PC-9 (cell line): ENCODE measurements around the gene PTPN1. TPM values are rescaled to one million over a fixed set of nuclear protein-coding genes. Genes with fewer than 3 reads are reported as not detected.

Experiments used
- BruUV-seq: library from RNA; stranded (reverse); fragments of 400-500 nt; replicated peaks from 2 replicates; lab custom pipeline; 2021; lab: Mats Ljungman, UMichigan
- CTCF ChIA-PET: fragments of 300-600 bp; sonication (Branson Sonifier 250); formaldehyde crosslinking; loops from one replicate; lab custom pipeline; 2022; ENCODE audit warnings: antibody characterized with exemption; lab: Charles Lee
- POLR2A ChIA-PET: fragments of 300-600 bp; sonication (Branson Sonifier 250); formaldehyde crosslinking; loops from one replicate; lab custom pipeline; 2022; ENCODE audit warnings: antibody characterized with exemption; ENCODE audit not compliant: unreplicated experiment; lab: Charles Lee
- DNase-seq, 2 experiments: peaks; one replicate each; pipeline versions ENCODE4 v3.0.0 to v3.0.0-alpha.2; 2015 to 2022; ENCODE audit warnings: mixed read lengths in 1 of 2
- H2AFZ ChIP-seq: fragments of 200-600 bp; sonication (generic); 2 replicates; pipeline ENCODE4 v1.8.1; 2017; ENCODE audit warnings: antibody characterized with exemption
- H3F3A ChIP-seq: fragments of 200-600 bp; sonication (generic); 2 replicates; pipeline ENCODE4 v1.8.1; 2017; ENCODE audit warnings: antibody characterized with exemption, mild to moderate bottlenecking, low read depth; ENCODE audit not compliant: insufficient read depth
- H3K27ac ChIP-seq: fragments of 200-600 bp; sonication (generic); 2 replicates; pipeline ENCODE4 v1.6.1; 2016; ENCODE audit warnings: mixed run types
- H3K27me3 ChIP-seq: fragments of 200-600 bp; sonication (generic); 2 replicates; pipeline ENCODE4 v1.6.1; 2016; ENCODE audit warnings: low read depth, mixed run types; ENCODE audit not compliant: insufficient read depth
- H3K36me3 ChIP-seq: fragments of 200-600 bp; sonication (generic); 2 replicates; pipeline ENCODE4 v1.6.1; 2016; ENCODE audit warnings: low read depth, mixed run types
- H3K4me1 ChIP-seq: fragments of 200-600 bp; sonication (generic); replicated peaks from 2 replicates; pipeline ENCODE4 v1.6.1; 2016; ENCODE audit warnings: mixed run types; ENCODE audit not compliant: insufficient read depth
- H3K4me2 ChIP-seq: fragments of 200-600 bp; sonication (generic); 2 replicates; pipeline ENCODE4 v1.6.1; 2017; ENCODE audit warnings: mixed run types
- H3K4me3 ChIP-seq: fragments of 200-600 bp; sonication (generic); 2 replicates; pipeline ENCODE4 v1.6.1; 2016; ENCODE audit warnings: mixed run types
- H3K79me2 ChIP-seq: fragments of 200-600 bp; sonication (generic); 2 replicates; pipeline ENCODE4 v1.6.1; 2017; ENCODE audit warnings: low read depth, mixed run types
- H3K9me2 ChIP-seq: fragments of 200-600 bp; sonication (generic); 2 replicates; pipeline ENCODE4 v1.8.1; 2017; ENCODE audit warnings: mild to moderate bottlenecking; ENCODE audit not compliant: insufficient read depth
- H3K9me3 ChIP-seq: fragments of 200-600 bp; sonication (generic); 2 replicates; pipeline ENCODE4 v1.8.1; 2016; ENCODE audit warnings: low read depth; ENCODE audit not compliant: insufficient read depth
- H4K20me1 ChIP-seq: fragments of 200-600 bp; sonication (generic); 2 replicates; pipeline ENCODE4 v1.8.1; 2017; ENCODE audit not compliant: insufficient read depth
- EZH2 ChIP-seq: fragments of 200-600 bp; sonication (generic); IDR thresholded peaks from 2 replicates; pipeline ENCODE4 v1.8.0; 2017; ENCODE audit warnings: antibody characterized with exemption, low read depth
- intact Hi-C: fragments of 100-400 bp; cut with micrococcal nuclease; formaldehyde crosslinking; loops from one replicate; pipeline ENCODE4 v1.10.0; 2022; ENCODE audit not compliant: unreplicated experiment
- total RNA-seq: library from RNA; stranded (reverse); gene quantifications from 2 replicates; pipeline ENCODE4 v1.2.3, GENCODE V29; 2021
- TF ChIP-seq, protein P1 (sequence below): fragments of 200-600 bp; sonication (generic); conservative IDR thresholded peaks from 2 replicates; pipeline ENCODE4 v1.6.1; 2017; ENCODE audit warnings: mixed run types, antibody characterized with exemption, mild to moderate bottlenecking, moderate library complexity

Gene PTPN1
- total RNA-seq, 1 experiment from 2014 or later: 59.8 TPM

DNA sequence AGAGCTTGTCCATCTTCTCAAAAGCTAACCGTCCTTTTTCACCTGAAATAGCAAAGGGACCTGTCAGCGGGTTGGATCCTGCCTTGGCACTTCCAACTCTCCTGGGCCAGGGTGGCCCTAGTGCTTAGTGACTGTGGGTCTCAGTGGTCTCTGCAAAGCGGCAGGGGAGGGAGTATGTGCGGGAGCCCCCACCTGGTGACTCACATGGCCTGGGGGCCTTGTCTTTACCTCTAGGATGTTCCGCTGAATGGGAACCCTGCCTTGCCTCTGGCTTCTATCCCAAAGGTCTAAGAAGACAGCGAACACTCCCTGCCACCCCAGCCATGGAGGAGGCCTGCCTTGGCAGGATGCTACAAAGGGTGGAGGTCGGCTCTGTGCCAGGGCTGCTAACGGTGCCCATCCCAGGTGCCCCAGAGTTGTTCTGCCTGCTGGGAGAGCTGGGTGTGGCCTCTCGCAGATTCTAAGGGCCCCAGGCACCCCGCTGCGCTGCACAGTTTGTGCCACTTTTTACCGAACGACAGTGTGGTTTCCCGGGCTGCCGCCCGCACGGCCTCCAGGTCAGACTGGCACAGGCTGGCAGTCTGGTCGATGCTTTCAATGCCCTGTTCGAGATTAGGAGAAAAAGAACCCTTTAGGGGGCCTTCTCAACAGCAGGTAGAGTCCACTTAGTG, 77.2 kb downstream of the PTPN1 start:
- CTCF ChIA-PET: interaction anchor here (0.5 to 0.7 kb wide), 2 partner anchors 10 to 230 kb away, joined by 3 read pairs; no protein-coding TSS in a partner anchor
- H3K9me3 ChIP-seq: no peaks in the 10 kb centered on the region
- no peak overlapping the region for H3K4me2 ChIP-seq
- peaks cover 1% of the 10 kb centered on the region; the same call in 1 of the 2 replicates for H3F3A ChIP-seq
- no peaks in the 10 kb centered on the region for H4K20me1 ChIP-seq
- BruUV-seq: no TSS peak
- no peak overlapping the region for H3K27ac ChIP-seq
- no peak overlapping the region for H2AFZ ChIP-seq
- H3K36me3 ChIP-seq: peaks cover 12% of the 10 kb centered on the region; the same call in 1 of the 2 replicates
- H3K9me2 ChIP-seq: no peaks in the 10 kb centered on the region
- peak in 1 of 2 experiments; percentile 65 for DNase-seq
- no peaks in the 10 kb centered on the region for H3K4me1 ChIP-seq
- H3K4me3 ChIP-seq: no peak overlapping the region
- H3K27me3 ChIP-seq: no peaks in the 10 kb centered on the region
- intact Hi-C loops: loop anchor here (5.0 kb wide), 1 partner anchor 155 kb away; no protein-coding TSS in a partner anchor
- TF ChIP-seq, protein P1, sequence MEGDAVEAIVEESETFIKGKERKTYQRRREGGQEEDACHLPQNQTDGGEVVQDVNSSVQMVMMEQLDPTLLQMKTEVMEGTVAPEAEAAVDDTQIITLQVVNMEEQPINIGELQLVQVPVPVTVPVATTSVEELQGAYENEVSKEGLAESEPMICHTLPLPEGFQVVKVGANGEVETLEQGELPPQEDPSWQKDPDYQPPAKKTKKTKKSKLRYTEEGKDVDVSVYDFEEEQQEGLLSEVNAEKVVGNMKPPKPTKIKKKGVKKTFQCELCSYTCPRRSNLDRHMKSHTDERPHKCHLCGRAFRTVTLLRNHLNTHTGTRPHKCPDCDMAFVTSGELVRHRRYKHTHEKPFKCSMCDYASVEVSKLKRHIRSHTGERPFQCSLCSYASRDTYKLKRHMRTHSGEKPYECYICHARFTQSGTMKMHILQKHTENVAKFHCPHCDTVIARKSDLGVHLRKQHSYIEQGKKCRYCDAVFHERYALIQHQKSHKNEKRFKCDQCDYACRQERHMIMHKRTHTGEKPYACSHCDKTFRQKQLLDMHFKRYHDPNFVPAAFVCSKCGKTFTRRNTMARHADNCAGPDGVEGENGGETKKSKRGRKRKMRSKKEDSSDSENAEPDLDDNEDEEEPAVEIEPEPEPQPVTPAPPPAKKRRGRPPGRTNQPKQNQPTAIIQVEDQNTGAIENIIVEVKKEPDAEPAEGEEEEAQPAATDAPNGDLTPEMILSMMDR: no peak
- no peak for TF ChIP-seq EZH2
- H3K79me2 ChIP-seq: no peaks in the 10 kb centered on the region
- POLR2A ChIA-PET: interaction anchor here (0.6 to 0.9 kb wide), 2 partner anchors 91 to 142 kb away, joined by 3 to 6 read pairs; no protein-coding TSS in a partner anchor

DNA sequence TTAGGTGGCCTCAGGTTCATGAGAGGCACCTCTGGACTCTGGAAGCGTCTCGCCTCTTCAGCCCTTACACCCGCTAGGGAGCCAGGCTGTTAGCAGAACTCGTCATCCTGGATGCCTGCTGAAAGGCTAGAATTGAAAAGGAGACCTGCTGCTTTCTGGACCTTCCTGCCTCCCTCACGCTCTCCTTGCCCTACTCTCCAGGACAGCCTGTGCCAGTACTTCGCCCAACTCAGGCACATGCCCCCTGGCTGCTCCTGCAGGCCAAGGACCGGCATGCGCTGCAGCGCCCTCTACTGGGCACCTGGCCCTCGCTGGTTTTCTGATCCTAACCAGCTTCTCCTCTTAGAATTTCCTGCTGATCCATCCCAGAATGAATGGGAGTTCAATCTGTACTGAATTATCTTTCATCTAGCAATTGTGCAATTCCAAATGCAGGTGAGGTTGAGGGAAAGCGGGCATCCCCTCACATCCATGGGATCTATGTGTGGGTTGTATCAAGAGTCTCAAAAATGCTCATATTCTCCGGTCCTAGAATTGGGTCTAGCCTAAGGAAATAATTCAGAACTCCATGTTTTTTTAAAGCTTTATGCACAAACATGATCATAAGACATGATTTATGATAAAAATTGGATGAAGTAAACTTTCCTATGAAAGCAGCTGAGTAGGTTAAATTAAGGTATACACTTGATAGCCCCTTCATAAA, 78.0 kb downstream of the PTPN1 start:
- CTCF ChIA-PET: interaction anchor here (0.5 to 1.0 kb wide), 4 partner anchors 141 to 672 kb away, joined by 3 read pairs; no protein-coding TSS in a partner anchor
- DNase-seq: peak; percentile 53 to 78
- Histone ChIP-seq H3K4me1 (no peaks in the 10 kb centered on the region), H3K27me3 (no peaks in the 10 kb centered on the region), H2AFZ (no peak overlapping the region), H3K36me3 (peaks cover 7% of the 10 kb centered on the region; the same call in 1 of the 2 replicates), H4K20me1 (no peaks in the 10 kb centered on the region), H3K79me2 (no peaks in the 10 kb centered on the region), H3K9me3 (no peaks in the 10 kb centered on the region), H3K4me3 (no peak overlapping the region), H3K4me2 (no peak overlapping the region), H3K9me2 (no peaks in the 10 kb centered on the region), H3K27ac (no peak overlapping the region), H3F3A (peaks cover 3% of the 10 kb centered on the region; the same call in 1 of the 2 replicates)
- intact Hi-C loops: loop anchor here (2.0 to 5.0 kb wide), 2 partner anchors 154 to 201 kb away; no protein-coding TSS in a partner anchor
- POLR2A ChIA-PET: interaction anchor here (0.6 kb wide), 2 partner anchors 143 to 178 kb away, joined by 3 to 5 read pairs; partner anchors contain the start of gene PARD6B
- TF ChIP-seq EZH2: no peak
- TF ChIP-seq, protein P1: peak; percentile 98
- BruUV-seq: no TSS peak
